CD4-positive, alpha-beta T cell treated with Interleukin-6 at 100 ng/mL for 8 hours (primary cell): Measurements from ENCODE around the gene NUCB1.
"Not testable (repeated sequence)": the region's sequence is repeated elsewhere in the genome, so short reads cannot be mapped to it uniquely, and the experiment has no call there.

Experiments used
- DNase-seq: peaks from one replicate; pipeline ENCODE4 v3.0.0-alpha.2; 2020; ENCODE audit warnings: mixed read lengths, low spot score

Gene NUCB1

DNA sequence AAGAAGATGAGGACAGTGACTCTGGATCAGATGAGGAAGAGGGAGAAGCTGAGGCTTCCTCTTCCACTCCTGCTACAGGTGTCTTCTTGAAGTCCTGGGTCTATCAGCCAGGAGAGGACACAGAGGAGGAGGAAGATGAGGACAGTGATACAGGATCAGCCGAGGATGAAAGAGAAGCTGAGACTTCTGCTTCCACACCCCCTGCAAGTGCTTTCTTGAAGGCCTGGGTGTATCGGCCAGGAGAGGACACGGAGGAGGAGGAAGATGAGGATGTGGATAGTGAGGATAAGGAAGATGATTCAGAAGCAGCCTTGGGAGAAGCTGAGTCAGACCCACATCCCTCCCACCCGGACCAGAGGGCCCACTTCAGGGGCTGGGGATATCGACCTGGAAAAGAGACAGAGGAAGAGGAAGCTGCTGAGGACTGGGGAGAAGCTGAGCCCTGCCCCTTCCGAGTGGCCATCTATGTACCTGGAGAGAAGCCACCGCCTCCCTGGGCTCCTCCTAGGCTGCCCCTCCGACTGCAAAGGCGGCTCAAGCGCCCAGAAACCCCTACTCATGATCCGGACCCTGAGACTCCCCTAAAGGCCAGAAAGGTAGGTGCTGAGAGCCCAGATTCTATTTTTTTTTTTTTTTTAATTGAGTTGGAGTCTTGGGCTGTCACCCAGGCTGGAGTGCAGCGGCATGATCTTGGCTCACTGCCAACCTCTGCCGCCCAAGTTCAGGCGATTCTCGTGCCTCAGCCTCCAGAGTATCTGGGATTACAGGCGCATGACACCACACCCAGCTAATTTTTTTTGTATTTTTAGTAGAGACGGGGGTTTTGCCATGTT, 25.6 kb upstream of the NUCB1 start:
- no peak for DNase-seq

DNA sequence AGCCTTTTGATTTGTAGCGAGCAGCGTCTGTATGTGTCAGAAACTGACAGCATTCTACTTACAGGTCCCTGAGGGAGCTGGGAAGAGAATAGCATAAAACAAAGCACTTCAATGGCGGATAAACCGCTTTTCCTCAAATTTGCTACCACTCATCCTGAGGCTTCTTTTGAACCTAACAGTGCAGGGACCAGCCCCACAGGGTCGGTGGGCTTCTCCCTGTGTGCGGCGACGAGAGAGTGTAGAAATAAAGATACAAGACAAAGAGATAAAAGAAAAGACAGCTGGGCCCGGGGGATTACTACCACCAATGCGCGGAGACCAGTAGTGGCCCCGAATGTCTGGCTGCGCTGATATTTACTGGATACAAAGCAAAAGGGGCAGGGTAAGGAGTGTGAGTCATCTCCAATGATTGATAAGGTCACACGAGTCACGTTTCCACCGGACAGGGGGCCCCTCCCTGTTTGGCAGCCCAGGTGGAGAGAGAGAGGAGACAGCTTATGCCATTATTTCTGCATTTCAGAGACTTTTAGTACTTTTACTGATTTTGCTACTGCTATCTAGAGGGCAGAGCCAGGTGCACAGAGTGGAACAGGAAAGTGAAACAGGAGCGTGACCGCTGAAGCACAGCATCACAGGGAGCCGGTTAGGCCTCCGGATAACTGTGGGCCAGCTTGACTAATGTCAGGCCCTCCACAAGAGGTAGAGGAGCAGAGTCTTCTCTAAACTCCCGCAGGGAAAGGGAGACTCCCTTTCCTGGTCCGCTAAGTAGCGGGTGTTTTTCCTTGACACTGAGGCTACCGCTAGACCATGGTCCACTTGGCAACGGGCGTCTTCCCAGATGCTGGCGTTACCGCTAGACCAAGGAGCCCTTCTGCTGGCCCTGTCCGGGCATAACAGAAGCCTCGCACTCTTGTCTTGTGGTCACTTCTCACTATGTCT, 23.8 kb upstream of the NUCB1 start:
- DNase-seq: not testable (repeated sequence)

DNA sequence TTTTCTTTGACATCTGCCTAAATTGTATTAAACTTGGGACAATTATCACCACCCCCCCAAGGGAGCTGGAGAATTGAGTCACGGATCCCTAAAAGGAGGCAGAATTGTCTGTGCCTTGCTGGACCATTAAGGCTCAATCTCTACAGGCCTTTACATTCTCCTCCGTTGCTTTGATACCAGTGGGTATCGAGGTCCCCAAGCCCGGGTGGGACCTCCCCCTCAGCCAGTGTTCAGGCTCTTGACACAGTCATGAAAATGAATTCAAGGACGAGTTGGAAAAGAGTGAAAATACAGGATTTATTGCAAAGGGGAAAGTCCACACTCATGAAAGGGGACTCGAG, 22.3 kb upstream of the NUCB1 start:
- no peak for DNase-seq

DNA sequence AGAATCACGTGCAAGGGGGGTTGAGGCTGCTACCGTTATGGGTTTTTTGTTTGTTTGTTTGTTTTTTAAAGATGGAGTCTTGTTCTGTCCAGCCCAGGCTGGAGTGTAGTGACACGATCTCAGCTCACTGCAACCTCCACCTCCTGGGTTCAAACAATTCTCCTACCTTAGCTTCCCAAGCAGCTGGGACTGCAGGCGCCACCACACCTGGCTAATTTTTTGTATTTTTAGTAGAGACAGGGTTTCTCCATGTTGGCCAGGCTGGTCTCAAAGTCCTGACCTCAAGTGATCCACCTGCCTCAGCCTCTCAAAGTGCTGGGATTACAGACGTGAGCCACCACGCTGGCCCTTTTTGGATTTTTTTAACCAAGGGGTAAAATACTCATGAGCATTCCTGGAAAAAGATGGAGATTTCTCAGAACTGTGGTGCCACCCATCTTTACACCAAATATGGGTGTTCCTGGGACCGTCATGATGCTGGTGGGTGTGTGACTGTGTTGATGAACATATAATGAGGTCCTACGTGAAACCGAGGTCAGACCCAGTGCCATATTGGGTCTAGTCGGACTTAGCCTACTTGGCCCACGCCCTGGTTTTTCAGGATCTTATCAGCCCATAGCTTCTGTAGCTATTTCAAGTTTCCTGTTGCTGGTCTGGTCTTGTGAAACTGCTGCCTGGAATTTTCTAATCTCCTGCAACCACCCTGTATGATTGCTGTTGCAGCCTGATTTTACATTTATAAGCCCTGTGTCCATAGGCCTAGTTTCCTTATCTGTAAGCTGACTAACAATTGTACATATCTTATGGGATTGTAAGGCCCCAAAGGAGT, 21.7 kb upstream of the NUCB1 start:
- DNase-seq: no peak

DNA sequence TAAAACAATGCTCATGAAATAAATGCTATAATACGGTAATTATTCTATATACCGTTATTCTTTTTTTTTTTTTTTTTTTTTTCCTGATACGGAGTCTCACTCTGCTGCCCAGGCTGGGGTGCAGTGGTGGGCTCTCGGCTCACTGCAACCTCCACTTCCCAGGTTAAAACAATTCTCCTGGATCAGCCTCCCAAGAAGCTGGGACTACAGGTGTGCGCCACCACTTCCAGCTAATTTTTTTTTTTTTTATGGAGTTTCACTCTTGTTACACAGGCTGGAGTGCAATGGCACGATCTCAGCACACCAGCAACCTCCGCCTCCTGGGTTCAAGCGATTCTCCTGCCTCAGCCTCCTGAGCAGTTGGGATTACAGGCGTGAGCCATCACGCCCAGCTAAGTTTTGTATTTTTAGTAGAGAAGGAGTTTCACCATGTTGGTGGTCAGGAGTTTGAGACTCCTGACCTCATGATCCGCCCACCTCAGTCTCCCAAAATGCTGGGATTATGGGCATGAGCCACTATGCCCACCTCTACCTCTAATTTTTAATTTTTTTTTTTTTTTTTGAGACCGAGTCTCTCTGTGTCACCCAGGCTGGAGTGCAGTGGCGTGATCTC, 21.0 kb upstream of the NUCB1 start:
- DNase-seq: no peak

DNA sequence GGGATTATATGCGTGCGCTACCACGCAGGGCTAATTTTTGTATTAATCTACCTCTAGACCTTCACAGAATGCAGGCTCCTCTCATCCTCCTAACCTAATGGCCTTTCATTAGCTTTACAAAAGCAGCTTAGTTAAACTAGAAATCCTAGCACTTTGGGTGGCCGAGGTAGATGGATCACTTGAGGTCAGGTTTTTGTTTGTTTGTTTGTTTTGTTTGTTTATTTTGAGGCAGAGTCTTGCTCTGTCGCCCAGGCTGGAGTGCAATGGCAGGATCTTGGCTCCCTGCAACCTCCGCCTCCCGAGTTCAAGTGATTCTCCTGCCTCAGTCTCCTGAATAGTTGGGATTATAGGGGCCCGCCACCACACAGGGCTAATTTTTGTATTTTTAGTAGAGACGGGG, 20.4 kb upstream of the NUCB1 start:
- not testable (repeated sequence) for DNase-seq

DNA sequence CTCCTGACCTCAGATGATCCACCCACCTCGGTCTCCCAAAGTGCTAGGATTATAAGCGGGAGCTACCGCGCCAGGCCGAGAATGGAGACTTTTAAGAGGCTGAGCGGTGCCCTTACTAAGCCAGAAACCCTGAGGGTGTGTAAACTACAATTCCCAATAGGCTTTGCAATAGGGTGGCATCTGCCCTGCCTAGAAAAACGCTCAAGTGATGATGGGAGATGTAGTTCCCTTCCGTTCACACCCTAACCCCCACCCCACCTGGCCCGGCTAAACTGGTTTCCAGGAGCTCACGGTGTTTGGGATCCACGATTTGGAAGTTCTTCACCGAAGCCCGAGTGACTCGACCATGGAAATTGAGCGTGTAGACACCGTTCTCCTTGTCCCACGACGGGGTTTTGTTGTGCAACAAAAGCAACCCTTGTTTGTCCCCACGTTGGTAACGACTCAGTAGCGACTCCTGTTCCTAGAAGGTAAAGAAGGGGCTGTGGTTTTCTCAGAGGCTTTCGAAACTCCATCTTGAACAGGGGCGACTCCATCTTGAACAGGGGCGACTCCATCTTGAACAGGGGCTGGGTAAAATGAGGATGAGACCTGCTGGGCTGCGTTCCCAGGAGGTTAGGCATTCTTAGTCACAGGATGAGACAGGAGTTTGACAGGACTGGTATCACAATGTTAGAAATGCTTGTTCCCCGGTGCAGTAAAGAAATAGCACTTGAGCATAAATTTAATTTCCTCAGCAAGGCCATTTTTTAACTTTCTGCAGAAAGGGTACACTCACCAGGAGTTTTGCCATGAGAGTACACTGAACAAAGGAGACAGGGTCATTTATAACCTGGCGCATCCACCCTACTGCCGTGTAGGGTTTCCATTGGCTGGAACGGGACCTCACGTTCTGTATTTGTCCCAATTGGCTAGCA, 18.1 kb upstream of the NUCB1 start:
- DNase-seq: no peak

DNA sequence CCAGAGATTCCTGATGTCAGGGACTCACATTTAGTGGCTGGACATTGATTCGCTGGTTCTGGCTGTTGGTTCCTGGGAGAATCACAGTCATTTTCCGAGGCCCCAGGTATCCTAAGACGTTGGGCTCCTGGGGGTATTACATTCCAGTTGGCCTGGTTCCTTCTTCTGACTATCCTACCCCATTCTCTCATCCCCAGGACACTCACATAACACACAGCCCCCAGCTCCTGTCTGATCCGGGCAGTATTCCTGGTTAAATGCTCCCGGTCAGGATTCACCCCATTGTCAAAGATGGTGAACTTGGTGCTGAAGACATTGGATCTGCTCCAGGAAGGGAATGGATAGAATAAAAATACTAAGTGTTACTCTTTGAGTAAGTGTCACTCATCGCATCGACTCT, 16.4 kb upstream of the NUCB1 start:
- no peak for DNase-seq

DNA sequence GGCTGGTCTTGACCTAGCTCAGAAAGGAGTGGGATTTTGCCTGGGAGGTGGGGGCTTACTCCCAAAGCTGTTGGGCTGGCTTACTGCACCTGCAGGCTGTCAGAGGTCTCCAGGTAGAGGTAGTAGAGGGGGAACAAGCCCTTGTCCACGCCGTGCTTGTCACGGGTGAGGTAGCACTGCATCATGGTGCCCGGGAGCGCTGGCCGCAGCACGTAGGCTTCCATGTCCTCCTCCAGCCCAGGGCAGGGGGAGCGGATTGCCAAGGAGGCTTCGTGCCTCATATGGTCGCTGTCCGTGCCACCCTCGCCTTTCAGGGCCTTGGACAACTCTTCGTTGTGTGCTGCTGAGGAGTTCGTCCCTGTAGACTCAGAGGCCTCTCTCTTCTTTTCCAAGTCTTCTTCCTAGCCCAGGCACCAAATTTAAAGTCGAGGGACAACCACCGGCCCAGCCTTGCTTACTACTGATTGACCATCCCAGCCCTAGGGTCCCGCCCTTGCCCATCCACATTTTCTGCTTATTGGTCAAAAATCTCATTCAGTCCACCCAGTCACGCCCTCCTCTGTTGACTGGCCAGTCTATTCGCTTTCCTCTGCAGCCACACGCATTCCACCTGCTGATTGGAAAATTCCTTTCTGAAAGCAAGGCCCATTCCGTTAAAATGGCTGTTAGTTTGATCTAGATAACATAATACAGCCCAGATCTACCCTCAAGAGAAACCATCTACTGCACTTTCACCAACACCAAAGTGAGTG, 12.1 kb upstream of the NUCB1 start:
- no peak for DNase-seq

DNA sequence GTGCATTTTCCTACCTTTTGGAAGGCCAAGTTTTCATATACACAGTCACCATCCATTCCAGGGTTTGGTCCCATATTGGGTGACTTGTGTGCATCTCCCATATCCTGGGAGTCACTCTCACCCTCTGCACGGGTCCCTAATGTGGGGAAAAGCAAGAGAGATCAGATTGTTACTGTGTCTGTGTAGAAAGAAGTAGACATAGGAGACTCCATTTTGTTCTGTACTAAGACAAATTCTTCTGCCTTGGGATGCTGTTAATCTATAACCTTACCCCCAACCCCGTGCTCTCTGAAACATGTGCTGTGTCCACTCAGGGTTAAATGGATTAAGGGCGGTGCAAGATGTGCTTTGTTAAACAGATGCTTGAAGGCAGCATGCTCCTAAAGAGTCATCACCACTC, 10.6 kb upstream of the NUCB1 start:
- DNase-seq: not testable (repeated sequence)

DNA sequence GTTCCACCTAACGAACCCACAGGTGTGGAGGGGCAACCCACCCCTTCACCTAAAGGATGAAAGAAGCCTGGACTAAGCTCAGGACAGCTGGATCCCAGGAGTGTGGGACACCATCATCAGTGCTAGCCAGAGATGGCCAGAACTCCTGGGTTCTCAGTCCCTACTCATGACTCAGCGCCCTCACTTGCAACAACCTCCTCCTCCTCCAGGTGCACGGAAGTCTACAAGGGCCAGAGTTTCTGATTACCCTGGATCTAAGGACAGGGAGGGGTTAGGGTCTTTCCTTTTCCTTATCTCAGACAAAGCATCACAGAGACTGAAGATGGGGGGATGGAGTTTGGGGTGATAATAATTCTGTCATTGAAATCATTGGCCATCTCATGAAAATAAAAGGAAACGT, 9.6 kb upstream of the NUCB1 start:
- DNase-seq: no peak

DNA sequence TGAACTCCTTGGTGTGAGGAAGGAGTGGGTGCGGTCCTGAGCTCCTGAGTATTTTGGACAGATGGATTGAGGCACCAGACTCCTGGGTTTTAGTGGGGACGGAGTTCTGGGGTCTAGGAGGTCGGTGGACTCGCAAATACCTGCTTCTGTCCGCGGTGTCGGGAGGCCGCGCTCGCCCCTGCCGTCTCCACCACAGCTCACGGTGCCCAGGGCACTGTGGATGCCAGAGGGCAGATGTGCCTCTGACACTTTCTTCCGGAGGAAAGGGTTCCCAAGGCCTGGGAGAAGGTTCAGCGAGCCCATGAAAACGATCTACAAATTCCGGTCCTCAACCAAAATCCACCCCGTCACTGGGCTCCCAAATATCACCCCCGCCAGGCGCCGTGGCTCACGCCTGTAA, 4.9 kb upstream of the NUCB1 start:
- no peak for DNase-seq

DNA sequence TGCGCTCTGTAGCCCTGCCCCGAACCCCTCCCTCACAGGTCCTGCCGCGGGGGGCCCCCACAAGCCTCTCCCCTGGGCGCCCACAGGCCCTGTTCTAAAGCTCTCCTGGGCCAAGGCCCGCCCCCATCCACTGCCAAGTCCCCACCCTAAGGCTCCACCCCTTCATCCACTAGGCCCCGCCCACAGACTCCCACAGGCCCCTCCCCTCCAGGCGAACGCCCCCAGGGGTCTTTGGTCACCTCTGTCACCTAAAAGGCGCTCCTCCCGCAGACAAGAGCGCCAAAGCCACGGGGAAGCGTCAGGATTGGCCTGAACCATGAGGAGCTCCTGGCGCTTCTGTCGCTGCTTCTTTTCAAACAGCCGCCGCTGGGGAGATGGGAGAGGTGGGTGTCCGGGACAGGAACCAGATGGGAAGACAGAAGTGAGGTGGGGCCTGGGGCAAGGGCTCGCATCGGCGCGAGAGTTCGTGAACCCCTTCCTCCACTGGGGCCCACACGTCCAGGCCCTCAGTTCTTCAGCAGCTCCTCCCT, 3.9 kb upstream of the NUCB1 start:
- peak; percentile 54 for DNase-seq

DNA sequence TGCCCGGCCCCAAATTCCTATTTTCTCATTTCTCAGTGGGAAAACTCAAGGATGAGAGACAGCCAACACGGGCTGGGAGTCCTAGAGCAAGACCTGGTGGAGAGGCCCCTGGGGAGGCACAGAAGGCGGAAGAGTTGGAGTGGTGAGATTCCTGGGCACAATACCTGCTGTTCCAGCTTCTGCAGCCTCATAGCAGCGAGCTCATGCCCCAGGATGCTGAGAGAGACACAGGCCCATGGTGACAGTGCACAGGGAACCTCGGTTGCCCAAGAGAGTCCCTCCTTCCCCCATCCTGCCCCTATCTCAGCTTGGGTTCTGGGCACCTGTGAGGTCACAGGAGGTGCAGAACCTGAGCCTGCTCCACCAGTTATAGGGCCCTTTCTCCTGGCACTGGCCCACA, 2.9 kb upstream of the NUCB1 start:
- no peak for DNase-seq

DNA sequence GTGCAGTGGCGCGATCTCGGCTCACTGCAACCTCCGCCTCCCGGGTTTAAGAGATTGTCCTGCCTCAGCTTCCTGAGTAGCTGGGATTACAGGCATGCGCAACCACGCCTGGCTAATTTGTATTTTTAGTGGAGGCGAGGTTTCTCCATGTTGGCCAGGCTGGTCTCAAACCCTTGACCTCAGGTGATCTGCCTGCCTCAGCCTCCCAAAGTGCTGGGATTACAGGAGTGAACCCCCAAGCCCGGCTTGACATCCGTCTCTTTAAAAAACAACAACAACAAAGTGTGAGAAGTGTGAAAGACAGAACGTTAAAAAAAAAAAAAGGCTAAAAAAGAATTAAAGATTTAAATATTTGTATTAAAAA, 744 bp upstream of the NUCB1 start:
- not testable (repeated sequence) for DNase-seq

DNA sequence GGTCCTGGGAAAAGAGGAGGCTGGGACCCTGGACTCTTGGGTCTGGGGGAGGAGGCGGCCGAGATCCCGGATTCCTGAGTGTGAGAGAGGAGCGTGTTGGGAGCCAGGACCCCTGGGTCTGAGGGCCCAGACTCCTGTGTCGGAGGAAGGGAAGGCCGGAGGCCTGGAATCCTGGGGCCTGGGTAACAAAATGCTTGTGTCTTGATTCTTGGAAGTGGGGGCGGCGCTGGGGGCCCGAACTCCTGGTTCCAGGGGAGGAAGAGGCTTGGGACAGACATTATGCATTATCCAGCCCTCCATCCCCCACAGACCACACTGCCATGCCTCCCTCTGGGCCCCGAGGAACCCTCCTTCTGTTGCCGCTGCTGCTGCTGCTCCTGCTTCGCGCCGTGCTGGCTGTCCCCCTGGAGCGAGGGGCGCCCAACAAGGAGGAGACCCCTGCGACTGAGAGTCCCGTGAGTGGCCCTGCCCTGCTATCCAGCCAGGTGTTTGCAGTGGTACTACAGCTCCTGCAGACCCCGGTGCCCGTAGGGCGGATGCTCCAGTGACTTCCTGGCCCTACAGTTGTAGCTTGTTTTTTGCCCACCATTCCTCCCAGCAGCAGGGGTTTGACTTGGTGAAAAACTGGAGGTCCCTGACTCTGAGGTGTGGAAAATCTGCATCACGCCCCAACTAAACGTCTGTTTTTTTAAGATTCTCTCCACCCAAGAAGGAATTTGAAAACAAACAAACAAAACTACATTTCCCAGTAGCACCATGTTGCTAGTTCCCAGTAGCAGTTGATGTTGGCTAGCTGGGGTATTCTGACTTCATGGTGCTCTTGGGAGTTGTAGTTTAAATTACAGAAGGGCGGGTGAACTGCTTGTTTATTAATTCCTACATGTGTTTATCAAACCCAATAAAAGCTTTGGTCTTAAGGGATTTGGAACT, 630 bp downstream of the NUCB1 start:
- DNase-seq: peak; percentile 17

DNA sequence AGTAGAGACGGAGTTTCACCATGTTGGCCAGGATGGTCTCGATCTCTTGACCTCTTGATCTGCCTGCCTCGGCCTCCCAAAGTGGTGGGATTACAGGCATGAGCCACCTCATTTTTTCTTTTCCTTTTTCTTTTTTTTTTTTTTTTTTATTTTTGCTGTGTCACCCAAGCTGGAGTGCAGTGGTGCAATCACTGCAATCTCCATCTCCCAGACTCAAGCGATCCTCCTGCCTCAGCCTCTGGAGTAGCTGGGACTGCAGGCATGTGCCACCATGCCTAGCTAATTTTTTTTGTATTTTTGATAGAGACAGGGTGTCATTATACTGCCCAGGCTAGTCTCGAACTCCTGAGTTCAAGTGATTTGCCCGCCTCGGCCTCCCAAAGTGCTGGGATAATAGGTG, 2.2 kb downstream of the NUCB1 start:
- not testable (repeated sequence) for DNase-seq

DNA sequence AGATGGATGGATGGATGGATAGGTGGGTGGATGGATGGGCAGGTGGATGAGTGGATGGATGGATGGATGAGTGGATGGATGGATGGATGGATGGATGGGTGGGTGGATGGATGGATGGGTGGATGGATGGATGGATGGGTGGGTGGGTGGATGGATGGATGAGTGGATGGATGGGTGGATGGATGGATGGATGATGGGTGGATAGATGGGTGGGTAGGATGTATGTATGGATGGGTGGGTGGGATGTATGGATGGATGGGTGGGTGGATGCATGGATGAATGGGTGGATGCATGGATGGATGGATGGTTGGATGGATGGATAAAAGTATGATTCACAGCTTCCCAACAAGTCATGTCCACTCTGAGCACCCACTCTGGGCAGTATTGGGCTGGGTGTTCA, 3.7 kb downstream of the NUCB1 start:
- DNase-seq: not testable (repeated sequence)

DNA sequence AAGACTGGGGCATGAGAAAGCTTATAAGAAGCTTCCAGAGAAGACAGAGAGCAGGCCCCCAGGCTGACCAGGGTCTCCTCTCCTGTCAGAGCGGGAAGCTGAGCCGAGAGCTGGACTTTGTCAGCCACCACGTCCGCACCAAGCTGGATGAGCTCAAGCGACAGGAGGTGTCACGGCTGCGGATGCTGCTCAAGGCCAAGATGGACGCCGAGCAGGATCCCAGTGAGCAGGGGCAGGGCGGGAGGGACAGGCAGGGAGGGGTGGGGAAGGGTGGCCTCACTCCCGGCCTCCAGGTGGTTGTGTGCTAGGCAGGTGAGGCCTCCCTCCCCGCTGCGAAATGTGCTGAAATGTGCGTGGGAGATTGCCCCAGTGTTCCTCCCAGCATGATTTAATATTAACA, 5.6 kb downstream of the NUCB1 start:
- DNase-seq: no peak
